HL-60/S4 treated with phorbol 12-myristate 13-acetate at 8.2 ng/mL for 4 days and 3 days (cell line): ENCODE data around the gene CCDC89.

Experiments
- in situ Hi-C: fragments of 300-500 bp; cut with MboI; formaldehyde crosslinking; loops from 2 replicates; pipeline ENCODE4 v1.15.0; 2022; ENCODE audit warnings: low sequenced_read_pairs

The CCDC89 gene

DNA sequence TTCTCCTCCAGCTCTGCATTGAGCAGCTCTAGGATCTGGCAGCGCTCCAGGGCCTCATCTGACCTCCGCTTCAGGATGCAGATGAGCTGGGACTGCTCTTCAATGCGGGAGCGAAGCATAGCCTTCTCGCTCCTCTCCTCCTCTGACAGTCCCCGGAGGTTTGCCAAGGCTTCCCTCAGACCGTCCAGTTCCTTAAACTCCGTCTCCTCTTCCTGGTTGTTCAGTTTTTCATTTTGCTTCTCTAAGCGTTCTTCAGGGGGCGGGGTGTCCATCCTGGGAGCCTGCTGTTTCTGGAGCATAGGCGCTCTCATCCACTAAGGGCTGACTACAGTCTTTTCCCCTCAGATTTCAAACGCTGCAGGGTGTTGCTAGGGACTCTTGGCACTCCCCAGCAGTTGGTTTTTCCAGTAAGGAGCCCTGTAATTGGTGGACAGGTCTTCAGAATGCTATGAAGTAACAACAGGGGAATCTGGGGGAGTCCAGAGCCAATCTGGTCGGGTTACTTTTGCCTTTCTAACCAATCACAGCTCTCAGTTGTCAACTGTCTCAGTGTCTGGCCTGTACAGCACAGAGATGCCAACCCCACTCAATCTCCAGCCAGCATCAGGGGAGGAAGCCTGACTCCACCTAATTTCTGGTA is at the start of gene CCDC89:
TSS of gene CCDC89 (minus strand) at position 376 of the 640 bp plus-strand sequence. CDS start at position 311, 65 bp downstream.
- in situ Hi-C loops: no loop called here

DNA sequence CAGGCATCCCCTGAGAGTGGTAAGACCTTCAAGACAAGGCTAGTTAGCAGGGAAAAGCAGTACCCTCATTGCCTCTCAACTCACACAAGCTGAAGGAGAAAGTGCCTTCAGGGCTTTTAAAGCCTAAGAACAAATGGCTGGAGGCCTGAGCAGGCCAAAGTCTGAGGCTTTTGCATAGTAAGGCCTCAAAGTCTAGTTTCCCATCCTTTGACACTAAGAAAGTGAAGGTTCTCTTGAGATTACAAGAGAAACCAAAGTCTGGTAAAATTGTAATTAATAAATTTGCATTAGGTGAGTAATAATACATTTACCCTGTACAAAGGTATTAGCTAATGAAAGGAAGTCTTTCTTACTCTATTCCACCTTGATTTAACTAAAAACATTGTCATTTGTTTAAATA is 47.0 kb upstream of the CCDC89 start:
- in situ Hi-C loops: no loop called here

DNA sequence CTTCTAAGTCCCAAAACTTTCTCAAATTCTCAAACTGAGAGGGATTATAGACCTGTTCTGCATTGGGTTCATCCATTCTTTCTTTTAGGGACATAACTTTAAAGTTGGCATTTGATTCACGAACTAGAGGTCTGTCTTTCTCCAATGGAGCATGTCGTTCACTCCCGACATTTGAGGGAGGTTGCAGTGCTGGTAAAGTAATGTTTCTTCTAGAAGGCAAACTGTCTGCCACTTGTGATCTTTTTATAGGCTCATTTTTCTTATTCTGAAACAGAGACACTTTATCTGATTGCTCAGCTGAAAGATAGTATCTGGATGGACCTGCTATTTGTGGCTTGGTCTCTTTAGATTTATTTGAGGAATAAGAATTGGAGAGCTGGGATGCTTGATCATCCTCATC is 40.4 kb upstream of the CCDC89 start:
- in situ Hi-C loops: no loop called here

DNA sequence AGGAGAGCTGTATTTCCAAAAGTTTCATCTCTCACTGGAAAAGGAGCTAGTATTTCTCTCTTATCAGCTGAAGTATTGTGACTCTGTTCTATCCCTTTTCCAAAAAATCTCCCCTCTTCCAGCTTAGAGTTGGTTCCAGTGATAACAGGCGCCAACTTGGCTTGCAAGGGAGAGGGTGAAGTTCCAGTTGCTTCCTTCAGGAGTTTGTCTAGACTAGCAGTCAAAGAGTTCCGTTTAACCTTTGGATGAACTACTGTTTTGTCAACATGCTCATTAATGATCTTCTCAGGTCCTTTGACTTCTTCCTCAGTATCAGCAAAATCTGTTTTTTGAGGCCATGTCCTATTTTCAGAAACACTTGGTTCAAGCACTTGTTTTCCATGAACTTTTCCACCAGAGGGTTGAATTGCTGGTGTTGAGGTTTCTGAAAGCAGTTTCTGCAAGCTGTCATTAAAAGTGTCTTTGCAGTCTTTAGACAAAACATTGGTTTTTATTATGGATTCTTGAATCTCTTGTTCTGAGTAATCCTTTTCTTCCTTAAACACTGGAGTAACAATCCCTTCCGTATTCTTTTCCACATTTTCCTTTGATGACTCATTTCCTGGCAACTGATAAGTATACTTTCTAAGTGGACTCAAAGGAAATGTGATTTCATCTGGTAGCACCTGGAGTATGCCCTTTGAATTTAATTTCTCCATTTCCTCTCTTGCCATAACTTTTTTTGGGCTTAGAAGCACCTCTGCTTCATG is 39.7 kb upstream of the CCDC89 start:
- in situ Hi-C loops: no loop called here

DNA sequence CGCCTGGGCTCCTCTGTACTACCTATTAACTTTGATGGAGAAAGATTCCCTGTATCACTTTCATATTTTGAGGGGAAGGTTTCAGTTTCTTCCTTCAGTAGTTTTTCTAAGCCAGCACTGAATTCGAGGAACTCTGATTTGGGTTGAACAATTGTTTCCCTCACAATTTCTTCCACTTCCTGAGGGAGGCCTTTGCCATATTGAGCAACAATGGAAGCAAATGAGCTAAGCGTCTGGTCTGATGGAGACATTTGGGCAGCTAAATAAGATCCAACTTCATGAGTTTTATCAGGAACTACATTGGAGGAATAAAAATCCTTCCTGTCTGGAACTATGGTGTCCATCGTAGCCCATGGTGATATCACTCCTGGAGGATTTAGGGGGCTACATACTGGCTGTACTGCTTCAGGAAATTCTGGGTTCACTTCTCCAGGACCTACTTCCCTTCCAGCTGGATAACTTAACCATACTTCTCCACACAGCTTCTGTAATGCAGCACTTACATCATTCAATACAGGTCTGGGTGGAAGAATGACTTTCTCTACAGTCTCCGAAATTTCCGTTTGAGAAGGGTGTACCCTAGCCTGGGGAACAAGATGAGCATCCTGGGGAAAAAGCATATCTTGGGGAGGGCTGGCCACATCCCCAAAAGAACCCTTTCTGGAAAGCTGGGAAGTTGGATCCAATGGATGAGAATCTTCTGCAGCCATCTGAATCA is 38.9 kb upstream of the CCDC89 start:
- in situ Hi-C loops: no loop called here

DNA sequence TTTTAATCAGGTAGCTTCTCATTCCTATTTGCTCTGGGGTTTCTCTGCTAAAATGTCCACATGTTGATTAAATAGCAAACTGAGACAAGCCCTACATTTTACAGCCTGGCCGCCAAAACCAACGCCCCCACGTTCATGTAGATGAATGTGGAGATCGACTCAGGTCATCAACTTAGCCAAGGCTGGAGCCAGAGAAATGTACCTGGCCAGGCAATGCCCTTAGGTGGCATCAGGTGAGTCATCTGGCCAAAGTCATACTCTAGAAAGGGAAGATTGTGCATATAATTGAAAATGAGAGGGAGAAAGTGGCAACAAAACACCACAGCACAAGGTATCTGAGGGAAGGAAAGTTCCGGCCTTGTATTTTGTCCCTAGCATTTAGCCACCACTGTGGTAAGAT is 37.1 kb upstream of the CCDC89 start:
- in situ Hi-C loops: no loop called here

DNA sequence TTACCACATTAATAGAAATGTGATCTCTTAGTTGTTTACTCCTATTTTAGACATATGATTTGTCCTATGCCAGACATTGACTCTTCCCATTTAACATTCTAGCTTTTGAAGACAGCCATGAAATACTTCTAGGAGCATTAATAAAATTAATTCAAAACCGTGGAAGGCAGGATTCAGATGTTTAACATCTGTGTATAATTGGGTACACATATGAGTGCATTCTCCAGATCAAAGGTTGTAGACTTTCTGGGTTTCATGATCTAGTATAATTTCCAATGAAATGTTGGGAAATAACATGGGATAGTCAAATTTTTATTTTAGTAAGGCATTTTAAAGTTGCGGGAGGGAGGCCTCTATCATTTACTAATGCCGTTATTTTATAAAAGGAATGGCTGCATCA is 35.2 kb upstream of the CCDC89 start:
- in situ Hi-C loops: no loop called here

DNA sequence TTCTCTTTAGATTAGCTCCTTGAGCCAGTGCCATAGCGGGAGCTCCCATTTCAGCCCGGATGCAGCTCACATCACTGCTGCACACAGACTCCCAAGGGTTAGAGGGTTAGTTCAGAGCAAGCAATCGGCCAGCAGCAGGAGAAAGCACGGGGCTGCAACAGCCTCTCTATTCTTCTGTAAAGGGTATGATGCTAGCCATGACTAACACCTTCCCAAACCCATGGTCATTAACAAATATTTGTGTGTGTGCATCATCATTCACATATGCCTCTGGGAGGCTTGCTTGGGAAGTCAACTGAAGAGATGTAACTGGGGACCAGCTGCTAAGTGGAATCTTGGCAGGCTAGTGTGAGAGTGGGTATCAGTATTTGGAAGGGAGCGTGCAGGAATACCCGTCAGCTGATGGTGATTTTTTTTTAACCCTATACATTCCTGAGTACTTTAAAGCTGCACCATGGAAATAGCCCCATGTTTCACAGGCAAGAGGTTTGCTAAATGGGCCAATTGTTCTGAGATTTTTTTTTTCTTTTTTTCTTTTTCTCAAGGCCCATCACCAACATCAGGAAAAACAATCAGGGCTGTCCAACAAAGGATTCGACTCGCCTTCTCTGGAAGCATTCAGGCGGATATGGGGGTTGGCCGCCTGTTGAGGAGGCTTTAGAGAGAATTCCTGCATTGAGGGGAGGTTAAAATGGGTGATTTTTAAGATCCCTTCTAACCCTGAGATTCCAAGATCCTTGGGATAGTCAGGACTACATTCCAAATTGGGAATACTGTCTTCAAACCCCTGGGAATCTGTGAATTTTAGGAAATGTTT is 33.2 kb upstream of the CCDC89 start:
- in situ Hi-C loops: no loop called here

DNA sequence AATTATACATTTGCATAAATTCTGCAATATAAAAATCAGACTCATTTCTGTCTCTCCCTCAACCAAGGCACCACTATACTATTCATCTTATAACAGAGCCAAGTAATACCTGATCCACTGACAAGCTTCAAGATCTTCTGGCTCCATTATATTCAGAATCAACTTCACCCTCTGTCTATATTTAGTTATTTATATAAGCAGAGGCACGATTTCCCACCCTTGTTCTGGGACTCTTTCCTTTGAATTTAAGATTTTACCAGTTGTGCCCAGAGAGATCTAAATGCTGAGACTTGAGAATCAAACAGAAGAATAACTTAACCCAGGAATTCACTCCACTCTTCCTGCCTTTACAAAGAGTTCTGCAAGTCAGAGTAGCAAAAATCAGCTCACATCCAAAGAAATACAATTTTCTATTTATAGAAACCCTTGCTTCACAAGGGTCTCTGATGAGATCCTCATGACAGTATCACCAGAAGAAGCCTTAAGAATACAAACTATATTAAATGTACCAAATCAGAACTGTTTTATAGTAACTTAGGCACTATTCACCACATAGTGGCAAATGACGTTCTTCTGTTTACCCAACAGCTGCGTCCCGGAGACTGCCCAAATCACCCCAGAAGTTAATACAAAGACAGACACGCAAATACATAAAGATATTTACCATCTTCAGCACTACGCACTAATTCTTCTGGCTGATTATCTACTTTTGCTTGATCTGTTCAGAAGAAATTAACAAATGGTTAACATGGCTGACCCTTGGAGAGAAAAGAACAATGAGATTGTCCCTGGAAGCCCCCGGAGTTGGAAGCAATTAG is 32.3 kb upstream of the CCDC89 start:
- in situ Hi-C loops: no loop called here

DNA sequence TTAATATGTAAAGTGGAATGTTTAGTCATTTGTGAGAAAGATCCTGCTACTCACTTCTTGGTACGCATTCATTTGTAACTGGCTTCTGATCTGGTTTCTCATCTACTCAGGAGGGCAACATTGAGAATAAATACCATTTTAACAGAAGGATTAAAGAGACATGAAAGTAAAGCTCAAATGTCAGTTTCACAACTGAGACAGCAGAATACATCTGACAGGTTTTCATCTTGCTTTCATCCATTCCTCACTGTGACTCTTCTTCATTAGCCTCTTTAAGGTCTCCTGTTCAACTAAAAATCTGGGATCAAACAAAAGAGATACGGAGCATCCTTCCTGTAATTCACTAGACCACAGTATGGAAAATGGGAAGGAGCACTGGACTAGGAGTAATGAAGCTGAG is 31.4 kb upstream of the CCDC89 start:
- in situ Hi-C loops: no loop called here

DNA sequence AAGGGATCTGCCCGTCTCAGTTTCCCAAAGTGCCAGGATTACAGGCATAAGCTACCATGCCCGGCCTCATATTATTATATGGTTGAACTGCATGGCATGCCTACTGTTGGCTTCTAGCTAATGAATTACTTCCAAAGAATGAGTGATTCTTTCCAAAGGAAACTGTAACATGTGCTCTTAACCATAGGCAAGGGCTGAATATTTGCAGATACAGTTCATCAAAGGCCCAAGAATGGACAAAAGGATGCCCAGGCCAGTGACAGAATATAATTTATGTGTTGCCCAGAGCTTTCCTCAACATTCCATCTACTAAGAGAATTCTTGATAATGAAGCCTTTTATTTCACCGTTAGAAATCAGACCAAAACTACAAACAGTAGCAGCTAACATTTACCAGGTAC is 27.0 kb upstream of the CCDC89 start:
- in situ Hi-C loops: no loop called here

DNA sequence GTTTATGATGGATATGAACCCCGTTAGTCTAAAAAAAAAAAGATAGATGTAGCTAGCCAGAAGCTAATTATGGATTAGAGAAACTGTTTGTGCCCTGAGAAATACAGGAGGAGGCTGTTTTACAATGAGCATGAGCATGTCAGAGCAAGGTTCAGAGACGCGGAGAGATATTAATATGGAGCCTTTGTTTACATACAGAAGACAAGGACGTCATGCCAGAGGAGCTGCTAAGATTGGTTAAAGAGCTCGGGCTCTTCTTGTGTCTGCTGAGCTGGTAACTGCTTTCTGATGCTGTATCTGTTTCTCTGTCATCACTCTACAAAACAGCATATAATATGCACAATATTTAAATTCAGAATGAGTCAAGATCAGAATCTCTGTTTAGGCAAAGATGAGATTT is 24.9 kb upstream of the CCDC89 start:
- in situ Hi-C loops: no loop called here

DNA sequence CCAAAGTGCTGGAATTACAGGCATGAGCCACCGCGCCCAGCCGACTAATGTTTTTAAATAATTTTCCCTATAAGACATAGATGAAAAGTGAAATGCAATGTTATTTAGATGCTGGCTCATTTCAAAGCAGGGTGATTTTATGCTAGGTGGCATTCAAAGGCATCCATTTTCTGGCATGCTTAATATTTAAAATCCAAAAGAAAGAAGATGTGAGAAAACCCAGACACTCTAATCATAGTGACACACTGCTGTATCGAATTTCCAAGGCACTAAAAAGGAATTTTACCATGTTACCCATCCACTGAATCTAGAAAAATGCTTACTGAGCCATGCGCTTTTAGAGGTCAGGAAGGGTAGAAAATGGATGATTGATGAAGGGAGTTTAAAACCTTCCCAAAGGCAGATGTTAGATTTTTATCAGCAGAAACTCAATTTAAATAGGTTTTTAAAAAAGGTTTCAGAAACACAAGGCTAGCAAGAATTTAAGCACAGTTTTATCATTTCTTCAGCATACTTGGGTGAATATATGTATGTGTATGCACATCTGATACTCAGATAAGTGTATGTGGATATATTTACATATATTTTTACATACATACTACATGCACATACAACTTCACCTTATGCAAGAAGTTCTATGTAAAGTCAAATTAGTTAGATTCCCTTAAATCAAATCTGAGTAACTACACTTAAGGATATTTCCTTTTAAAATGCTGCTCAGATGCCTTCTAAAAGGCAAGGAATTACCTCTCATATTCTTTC is 24.1 kb upstream of the CCDC89 start:
- in situ Hi-C loops: no loop called here

DNA sequence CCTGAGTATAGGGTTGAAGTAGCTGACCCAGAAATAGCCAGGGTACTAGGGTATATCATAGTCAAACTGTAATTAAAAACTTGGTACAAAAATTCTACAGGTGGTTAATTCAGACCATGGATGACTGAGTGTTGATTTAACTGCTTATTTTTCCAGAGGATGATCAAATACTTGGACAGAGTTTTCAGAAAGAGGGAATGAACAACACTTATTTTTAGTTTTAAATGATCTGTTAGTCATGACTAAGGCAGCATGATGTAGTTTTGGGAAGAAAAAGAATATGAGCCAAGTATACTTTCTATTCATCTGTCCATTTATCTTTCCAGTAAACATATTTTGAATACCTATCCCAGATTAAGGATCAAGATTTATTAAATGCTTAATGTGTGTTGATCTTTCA is 19.8 kb upstream of the CCDC89 start:
- in situ Hi-C loops: no loop called here

DNA sequence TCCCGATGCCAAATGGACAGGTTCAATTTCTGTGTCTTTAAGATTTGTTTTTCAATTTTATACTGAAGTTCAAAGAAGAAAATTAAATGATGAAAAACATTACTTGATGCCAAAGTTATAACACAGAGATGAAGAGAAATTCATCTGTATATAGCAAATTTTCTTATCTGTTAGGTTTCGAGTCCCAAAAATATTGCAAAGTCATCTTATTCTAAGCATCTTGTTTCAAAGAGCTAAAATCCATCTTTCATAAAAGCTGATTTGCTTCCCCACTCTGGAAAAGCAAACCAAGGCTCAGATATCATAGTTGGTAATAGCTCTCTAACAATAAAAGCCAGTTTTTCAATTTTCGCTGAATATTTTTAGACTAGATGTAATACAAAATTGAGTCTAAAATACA is 19.0 kb upstream of the CCDC89 start:
- in situ Hi-C loops: no loop called here

DNA sequence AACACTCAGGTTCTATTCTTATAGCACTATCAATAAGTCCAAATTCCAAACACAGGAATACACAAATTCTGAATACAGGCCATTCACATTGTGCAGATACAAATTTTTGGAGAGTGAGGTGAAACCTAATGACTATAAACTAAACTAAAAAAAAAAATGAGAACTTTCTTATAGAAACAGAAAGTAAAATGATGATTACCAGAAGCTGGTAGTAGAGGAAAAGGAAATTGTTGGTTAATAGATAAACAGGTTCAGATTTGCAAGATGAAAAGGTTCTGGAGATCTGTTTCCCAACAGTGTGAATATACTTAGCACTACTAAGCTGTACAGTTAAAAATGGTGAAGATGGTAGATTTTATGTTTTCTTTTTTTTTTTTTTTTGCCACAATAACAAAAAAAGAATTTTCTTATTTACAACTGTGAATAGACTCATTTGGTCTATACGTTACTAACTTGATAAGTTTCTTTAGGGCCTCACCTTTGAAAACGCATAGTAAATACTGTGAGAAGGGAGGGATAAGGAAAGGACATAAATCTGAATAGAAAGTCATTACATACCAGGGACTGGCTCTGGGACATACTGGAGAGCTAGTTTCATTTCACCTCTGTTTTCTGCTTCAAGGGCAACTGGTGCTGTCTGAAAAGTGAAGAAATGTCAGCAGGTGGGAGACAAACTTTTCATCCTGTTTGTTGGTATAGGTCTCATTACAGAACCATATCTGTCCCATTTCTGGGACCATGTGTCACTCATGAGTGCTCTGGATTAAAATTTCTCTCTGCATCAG is 14.2 kb upstream of the CCDC89 start:
- in situ Hi-C loops: no loop called here

DNA sequence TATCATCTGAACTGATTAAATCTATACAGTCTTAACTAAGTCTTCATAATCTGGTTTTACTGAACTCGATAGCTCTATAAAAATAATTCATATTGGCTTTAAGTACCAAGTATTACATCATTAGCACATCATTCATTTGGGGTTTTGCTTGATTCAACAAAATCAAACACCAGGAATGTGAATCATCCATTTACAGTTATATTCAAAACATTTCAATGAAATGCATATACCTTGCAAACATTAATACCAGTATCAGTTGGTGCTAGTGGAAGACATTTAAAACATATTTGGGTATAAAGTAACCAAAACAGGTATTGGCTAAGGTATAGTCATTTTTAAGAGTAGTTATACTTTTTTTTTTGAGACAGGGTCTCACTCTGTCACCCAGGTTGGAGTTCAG is 12.2 kb upstream of the CCDC89 start:
- in situ Hi-C loops: no loop called here

DNA sequence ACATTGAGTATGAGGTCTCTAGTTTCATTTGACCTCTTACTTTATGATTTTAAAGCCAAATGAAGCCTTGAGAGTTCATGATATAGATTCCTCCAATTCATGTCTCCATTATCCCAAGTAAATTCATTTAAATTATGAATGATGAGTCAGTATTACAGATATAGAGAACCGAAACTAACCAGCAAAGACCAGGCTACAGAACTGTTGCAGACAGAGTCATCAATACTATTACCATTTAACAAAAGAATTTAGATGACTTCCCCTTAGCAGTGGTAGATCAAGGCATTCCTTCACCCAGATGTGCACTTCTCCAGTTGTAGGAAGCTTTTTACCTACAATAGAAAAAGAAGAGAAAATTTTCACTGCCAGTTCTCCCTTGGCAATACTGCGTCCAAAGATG is 11.8 kb upstream of the CCDC89 start:
- in situ Hi-C loops: no loop called here

DNA sequence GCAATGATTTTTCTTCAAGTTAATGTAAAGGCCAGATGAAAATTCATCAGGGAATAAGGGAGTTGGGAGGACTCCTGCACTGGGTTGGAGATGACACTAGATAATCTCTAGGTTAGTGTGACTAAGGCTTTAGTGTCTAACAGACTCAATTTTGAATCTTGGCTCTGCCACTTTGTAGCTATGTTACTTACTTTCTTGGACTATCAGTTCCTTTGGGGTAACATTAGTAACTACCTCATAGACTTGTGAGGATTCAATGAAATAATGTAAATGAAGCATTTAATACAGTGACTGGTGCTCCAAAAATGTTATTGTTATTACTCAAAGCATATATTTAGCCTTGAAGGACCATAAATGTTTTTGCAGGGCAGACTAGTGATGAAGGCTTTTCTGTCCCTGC is 9.6 kb upstream of the CCDC89 start:
- in situ Hi-C loops: no loop called here
